HG02970 (cell line): Measurements from ENCODE around the gene NCDN.
A peak's percentile ranks its signal among the peaks of the same experiment; 100 is the strongest.

Source experiments
- ATAC-seq: cut with Tn5 transposase; IDR thresholded peaks from one replicate; pipeline ENCODE4 v1.9.1; 2021; ENCODE audit warnings: mild to moderate bottlenecking, moderate library complexity, moderate number of reproducible peaks; ENCODE audit not compliant: unreplicated experiment, low FRiP score

The NCDN gene

DNA sequence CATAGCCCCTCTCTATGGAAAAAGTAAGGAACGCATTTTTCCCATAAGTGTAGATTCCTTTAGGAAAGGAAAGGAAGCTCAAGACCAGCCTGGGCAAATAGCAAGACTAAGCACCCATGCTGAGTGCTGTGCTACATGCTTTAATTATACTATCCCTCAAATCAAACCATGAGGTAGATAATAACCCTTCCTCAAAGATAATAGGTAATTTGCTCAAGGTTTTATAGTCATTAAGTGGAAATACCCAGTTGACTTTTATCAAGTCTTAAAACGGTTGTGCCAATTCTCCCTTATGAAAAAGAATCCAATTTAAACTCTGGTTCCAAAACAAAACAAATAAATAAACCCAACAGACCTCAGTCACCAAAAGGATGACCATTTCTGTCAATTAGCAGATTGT lies 3.7 kb upstream of the NCDN start:
- ATAC-seq = no peak

DNA sequence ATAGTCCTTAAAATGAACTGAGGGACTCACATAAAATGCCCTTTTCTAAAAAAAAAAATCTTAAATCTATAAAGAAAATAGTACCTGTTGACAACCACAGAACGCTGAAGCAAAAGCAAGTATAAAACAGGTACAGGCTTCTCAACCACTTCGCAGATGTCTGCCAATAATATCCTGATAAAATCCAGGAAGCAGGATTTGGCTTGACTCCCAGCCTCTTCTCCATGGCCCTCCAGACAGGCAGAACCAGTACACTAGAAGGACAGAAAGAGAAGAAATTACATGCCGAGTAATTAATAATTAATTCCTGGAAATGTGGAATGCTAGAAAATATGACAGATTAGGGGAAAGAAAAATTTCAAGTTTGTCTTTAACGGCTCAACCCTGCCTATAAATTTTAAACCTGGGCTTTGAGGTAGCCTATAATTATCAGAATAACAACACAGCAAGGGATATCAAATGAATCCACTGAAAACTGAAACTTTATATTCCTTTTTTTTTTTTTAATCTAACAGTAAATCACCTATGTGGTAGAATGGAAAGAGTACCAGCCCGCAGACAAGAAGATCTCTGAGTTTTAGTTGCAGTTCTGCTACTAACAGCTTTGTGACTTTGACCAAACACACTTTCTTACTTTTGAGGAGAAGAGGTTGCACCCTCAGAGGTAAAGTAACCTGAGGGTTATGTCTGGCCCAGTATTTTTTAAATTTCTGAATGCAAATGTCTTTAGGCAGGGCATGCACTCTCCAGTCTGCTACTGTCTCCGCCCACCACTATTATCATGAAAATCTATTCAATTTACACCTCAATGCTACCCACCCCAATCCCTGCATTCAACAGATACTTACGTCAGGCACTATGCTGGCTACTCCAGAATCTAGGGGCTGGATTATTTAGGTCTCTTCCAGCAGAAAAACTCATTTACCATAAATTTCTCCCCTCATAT lies 3.1 kb upstream of the NCDN start:
- ATAC-seq = no peak

DNA sequence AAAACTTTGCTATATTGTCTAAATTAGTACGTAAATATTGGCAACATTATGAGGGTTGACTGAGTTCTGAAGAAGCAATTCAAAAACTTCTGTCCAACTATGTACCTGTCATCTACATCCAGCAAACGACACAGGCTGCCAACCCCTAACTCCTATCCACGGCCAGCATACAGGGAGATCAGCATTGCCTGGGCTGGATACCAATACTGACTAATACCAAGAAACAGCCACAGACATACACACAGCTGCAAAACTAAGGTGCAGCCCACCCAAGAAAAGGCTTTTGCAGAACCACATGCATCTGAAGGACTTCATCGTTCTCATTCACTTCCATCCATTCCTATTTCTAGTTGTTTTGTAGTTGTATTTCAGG lies 2.4 kb upstream of the NCDN start:
- ATAC-seq = no peak

DNA sequence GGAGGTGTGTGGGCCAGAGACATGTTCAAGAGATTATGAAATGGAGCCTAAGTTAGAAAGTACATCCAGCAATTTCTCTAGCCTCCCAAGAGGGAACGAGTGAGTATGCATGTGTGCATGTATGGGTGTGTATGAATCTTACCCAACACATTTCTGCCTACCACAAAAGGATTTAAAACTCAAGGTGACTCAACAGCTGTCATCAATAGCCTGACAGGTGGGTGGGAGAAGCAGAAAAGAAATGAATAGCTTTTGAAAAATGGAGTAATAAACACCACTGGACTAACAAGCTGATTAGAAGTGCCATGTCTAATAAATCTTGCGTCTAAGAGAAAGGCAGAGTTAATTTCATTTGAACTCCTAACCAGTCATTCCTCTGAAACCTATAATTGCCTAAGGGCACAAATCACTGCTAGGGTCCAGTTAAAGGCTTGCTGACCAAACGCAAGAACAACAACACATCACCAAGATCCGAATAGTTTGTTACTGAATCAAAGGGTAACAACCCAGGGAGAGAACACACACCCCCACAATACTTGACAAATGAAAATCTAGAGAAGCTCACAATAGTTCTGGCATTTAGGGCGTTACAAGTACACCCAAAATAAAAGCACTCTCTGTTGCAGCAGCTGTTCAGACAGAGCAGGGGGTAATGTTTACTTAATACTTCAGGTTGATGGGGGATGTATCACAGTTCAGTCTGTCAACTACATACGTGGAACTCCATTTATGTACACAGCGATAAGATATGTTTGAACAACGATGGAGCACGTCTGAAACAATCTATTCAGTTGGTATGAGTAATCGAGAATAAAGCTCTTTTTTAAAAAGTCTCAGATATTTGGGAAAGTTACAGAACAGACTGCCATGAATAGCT lies 1.8 kb upstream of the NCDN start:
- ATAC-seq = no peak

DNA sequence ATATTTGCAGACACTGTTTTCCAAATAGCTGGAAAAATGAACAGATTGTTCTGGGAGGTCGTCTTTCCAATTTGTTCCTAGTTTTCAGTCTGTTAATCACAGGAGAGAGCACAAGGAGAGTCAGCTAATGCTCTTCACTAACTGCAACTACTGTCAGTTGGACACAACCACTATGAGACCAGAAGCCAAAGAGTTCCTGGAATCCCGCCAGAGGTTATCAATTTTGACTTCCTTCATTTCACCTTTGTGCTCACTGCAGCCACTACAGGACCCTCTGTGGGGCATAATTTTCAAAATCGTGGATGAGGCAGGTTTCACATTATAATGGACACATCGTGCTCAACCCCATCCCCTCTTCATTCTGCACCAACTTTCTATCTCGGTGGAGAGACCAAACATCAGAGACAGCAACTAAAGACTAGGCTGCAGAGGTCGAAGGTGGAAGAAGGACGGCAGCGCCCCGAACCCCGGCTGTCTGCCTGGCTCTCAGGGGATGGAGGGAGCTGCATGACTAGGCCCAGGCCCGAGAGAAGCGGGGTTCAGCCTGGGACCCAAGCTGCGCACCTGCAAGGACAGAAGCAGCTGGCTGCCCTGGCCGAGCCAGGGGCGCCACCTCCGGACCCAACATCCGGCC lies 998 bp upstream of the NCDN start:
- ATAC-seq = no peak

DNA sequence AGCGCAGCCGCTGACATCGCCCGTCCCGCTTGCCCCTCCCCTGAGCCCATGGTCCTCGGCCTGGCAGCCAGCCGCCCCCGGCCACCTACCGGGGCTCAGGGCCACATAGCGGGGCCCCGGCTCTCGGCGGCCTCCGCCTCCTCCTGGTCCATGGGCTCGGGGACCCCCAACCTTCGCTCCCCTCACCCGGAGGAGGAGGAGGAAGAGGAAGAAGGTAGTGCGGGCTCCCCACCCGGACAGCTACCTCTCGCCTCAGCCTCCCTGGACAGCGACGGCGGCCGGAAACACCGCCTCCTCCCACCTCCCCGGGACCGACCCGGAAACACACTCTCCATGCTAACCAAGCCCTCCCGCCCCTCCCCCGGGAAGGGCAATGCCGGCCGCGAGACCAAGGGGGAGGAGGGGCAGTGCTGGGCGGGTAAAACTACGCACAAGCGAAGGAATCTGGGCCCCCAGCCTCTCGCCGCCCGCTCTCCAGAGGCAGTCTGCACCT lies 435 bp upstream of the NCDN start, which contains the start of gene KIAA0319L:
Gene KIAA0319L, minus strand, starts transcription at position 286 of the 493 bp plus-strand sequence. CDS start 2,912 bp downstream, outside the sequence.
- peak; percentile 77 for ATAC-seq

DNA sequence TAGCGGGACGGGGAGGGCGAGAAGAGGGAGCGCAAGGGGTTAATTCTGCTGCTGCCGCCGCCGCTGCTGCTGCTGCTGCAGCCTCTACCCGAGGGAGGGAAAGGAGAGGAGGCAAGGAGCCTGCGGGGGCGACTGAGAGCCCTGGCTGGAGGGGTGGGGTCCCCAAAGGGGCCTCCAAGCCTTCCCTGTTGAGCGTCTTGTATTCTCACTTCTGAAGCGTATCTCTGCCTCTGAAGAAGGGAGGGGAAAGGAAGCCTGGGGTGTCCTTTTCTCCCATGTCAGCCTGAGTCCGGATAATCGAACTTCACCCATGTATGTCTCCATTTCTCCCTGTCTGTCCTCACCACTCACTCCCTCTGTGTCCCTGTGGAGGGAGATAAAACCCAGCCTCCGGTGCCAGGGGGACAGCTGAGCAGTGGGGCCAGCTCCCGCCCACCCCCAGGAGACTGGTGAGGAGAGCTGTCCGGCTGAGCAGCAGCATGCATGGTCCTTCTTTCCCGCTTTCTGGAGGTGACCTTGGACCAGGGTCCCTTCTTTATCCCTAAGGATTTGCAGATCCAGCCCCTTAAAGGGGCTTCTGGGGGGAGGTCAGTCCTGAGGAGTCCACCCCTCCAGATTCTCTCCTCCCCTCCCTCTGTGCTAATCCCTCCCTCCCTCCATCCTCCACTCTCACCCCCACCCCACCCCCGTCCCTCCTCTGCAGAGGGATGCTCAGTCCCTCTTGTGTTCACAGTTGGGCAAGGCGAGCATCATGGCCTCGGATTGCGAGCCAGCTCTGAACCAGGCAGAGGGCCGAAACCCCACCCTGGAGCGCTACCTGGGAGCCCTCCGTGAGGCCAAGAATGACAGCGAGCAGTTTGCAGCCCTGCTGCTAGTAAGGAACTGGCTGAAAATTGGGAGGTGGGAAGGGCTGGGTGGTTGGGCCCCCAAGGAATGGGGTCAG lies 1.0 kb downstream of the NCDN start:
- ATAC-seq = no peak

DNA sequence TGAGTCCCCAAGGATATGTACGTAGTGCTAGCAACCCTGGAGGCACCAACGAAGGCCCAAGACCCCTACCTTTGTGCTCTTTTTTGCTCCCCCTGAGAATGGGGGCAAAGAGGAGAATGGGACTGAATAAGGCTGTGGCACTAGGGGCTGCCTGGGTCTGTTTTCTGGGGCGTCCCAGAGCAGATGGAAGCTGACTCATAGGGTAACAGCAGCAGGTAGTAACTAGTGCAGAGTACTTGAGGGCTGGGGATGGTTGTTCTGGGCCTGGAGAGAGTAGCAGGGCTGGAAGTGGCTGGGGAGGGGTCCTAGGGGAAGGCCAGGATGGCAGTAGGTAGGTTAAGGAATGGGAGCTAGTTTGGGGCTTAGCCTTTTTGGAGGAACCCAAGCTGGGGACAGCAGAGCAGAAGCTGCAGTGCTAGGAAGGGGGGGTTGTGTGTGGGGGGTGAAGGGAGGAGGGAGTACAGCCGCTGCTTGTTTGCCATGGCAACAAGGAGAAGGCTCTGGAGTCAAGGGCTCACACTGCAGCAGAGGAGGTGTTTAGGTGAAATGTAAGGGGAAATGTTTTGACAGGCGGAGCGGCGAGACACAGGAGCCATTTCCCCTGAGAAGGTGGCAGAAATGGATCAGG lies 1.8 kb downstream of the NCDN start:
- no peak for ATAC-seq

DNA sequence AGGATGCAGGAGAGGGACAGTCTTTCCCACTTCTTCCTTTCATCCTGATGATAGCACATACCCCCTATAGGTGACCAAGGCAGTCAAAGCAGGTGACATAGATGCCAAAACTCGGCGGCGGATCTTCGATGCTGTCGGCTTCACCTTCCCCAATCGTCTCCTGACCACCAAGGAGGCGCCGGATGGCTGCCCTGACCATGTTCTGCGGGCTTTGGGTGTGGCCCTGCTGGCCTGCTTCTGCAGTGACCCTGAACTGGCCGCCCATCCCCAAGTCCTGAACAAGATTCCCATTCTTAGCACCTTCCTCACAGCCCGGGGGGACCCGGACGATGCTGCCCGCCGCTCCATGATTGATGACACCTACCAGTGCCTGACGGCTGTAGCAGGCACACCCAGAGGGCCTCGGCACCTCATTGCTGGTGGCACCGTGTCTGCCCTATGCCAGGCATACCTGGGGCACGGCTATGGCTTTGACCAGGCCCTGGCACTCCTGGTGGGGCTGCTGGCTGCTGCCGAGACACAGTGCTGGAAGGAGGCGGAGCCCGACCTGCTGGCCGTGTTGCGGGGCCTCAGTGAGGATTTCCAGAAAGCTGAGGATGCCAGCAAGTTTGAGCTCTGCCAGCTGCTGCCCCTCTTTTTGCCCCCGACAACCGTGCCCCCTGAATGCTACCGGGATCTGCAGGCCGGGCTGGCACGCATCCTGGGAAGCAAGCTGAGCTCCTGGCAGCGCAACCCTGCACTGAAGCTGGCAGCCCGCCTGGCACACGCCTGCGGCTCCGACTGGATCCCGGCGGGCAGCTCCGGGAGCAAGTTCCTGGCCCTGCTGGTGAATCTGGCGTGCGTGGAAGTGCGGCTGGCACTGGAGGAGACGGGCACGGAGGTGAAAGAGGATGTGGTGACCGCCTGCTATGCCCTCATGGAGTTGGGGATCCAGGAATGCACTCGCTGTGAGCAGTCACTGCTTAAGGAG lies 2.9 kb downstream of the NCDN start:
- ATAC-seq = no peak

DNA sequence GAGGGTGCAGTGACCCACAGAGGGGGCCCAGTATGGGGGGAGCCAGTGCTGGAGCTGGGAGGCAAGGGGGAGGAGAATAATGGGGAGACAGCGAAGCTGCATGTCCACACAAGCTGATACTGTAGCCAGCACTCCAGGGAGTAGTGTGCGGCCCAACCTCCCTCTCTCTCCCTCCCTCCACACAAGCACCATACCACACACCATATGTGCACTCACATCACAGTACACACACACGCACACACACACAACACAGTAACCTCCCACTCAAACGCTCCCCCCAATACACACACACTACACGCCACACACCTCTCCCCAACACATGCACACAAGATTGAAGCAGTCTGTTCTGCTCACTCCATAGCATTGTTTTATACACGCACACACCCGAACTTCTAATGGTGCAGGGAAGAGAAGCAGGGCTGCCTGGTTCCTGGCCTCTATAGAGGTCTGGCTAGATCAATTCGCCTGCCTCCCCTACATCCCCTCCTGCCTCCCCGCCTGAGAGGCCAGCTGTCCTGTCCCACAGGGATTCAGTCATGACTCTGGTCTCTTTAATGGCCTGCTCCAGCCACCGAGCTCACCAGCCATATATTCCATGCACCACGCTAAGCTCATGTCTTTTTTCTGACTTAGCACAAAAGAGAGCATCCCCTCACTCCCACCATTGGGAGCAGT lies 3.8 kb downstream of the NCDN start:
- no peak for ATAC-seq

DNA sequence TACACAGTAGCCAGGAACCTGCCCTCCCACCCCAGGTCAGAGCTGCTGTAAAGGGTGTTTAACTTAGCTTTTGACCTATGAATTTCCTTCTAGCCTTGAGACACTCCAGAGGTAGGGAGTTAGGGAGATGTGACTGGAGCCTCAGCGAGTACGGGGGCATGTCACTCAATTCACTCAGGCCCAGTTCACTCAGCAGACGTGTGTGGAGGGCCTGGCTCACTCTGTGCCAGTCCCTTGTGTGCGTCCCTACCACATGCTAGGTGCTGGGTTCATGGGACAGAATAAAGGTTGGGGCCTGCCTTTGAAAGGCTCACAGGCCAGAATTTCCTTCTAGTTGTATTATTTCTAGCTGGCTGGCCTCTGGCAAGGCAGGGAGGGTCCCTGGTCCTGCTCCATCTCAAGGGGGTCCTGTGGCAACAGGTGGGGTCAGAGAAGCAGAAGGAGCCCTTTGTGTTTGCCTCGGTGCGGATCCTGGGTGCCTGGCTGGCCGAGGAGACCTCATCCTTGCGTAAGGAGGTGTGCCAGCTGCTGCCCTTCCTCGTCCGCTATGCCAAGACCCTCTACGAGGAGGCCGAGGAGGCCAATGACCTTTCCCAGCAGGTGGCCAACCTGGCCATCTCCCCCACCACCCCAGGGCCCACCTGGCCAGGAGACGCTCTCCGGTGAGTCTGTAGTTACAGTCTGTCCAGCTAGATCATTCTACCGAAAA lies 4.5 kb downstream of the NCDN start:
- ATAC-seq = no peak

DNA sequence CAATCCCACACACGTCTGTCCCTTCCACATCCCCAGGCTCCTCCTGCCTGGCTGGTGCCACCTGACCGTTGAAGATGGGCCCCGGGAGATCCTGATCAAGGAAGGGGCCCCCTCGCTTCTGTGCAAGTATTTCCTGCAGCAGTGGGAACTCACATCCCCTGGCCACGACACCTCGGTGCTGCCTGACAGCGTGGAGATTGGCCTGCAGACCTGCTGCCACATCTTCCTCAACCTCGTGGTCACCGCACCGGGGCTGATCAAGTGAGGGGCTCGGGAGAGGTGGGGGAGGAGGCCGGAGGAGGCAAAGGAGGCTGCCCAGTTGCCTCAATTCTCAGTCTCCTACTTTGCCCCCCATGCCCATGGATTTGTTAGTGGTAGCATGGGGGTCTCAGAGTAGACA lies 5.6 kb downstream of the NCDN start:
- no peak for ATAC-seq

DNA sequence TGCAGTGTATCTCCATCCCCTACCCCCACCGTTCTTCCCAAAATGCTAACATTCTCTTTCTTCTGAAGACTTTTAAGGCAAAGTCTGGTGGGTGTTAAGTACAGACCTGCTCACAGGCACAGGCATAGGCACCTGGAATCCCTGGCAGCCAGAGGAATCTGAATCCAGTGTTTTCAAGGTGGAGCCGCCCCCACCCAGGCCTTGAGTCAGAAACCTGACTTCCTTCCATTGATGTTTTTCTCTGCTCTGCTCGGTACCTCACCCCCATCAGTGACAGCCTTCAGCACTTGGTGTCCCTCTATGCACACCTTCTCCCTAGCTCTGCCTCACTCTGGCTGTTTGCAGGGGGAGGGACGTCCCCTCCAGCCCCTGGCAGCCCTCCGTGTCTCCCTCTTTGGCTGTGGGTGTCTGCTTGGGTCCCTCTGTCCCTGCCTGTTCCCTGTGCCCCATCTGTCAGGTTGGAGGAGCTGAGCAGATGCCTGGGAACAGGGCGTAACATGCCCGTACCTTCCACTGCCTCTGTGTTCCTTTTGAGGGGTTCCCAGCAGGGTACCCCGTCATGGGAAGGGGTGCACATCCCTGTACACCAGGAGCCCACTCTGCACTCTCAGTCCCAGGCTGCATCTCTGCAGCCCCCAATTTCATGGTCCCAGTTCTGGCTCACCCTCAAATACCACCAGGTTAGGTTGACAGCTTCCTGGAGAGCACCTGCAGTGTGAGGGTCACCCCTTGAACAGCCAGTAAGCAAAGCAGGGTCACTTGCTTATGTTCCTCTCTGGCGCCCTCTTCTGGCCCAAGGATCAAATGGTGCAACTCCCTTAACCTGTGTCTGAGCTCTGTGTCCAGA lies 6.7 kb downstream of the NCDN start:
- no peak for ATAC-seq

DNA sequence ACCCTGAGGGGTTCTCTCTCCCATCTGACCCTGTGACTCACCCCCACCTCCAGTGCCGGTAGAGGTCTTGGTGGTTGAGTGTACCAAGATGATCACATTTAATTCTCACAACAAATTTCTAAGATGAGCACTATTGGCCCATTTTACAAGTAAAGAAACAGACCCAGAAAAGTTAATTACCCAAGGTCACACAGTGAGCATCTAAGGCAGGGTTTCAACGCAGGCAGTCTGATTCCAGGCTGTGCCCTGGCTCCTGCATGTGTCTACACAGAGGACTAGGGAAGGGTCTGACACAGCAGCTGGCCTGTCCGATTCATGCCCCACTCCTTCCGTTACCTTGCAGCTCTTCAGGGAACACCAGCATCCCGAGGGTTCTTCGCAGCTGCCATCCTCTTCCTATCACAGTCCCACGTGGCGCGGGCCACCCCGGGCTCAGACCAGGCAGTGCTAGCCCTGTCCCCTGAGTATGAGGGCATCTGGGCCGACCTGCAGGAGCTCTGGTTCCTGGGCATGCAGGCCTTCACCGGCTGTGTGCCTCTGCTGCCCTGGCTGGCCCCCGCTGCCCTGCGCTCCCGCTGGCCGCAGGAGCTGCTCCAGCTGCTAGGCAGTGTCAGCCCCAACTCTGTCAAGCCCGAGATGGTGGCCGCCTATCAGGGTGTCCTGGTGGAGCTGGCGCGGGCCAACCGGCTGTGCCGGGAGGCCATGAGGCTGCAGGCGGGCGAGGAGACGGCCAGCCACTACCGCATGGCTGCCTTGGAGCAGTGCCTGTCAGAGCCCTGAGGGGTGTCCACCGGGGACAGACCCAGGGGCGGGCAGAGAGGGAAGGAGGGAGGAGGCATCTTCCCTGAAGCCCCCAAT lies 7.5 kb downstream of the NCDN start:
- ATAC-seq = no peak

DNA sequence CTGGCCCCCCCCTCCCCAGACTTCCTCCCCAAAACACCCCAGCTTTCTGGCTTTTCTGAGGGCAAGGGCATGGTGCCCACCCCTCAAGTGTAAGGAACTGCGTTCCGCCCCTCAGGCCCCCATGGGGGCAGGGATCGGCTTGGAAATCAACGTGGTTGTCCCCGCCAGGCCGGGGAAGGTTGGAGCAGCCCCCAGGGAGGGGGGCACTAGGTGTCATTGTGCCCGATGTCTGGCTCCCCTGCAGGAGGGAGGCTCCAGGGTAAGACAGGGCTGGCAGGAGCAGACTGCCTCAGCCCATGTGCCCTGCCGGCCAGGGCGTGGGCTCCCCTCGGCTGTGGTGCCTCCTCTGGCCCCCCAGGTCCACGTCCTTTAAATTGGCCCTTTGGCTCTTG lies 8.1 kb downstream of the NCDN start:
- no peak for ATAC-seq
